ENCODE results near the gene ELOF1.

The ELOF1 gene

DNA sequence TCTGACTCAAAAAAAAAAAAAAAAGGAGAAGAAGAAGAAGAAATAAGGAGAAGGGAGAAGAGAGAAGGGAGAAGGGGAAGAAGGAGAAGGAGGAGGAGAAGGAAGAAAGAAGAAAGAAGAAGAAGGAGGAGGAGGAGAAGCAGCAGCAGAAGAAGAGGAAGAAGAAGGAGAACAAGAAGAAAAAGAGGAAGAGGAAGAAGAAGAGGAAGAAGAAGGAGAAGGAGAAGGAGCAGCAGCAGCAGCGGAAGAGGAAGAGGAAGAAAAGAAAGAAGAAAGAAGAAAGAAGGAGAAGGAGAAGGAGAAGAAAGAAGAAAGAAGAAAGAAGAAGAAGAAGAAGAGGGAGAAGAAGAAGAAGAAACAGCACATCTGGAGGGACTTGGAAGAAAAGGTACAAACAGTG lies 24.5 kb downstream of the ELOF1 start:
- DNase-seq, result no peak

DNA sequence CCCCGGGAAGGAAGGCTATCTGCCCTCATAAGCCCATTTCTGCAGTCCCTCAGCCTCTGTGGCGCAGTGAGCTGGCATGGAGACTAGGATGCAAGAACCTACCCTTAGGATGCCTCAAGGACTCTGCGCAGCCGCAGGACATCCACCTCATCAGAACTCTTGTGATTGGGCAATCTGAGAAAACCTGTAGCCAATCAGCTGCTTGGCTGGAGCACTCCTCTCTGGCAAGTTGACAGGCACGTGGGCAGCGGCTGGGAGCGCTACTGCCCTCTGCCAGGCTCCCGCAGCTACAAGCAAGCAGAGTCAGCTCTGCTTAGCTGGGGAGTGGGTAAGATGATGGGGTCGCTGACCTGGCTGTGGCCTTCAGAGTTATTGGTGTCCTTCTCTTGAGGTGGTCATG lies 28.6 kb downstream of the ELOF1 start:
- DNase-seq, result peak in 1 of 2 experiments; percentile 12

DNA sequence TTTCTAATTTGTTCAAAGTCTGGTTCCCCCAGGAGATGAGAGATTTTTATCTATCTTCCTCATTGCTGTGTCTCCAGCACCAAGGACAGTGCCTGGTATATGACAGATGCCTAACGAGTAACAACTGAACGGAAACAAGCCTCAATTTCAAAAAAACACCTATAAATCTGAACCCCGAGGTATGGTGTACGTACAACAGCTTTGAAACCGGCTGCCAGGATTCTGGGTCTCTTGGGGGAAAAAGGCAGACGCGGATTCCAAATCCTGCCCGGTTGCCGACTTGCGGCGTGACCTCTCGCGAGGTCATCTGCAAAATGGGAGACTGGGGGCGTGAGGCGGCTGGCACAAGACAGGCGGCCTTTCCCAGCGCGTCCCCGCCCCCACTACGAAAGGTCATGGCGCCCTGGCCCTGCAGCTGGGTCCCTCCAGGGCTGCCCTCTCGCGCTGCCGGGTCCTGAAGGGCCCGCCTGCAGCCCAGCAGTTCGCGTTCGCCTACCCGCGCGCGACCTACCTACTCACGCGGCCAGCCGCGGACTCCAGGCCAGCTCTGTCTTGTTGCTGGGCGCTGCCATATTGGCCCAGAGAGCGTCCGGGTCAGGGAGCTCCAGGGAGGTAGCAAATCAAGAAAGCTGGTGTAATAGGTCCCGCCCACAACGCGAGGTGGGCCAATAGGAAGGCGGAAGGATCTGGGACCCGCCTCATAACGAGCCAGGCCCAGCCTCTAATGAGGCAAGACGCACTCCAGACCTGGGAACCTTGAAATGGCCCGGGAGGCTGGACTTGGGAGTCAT lies 30.3 kb downstream of the ELOF1 start, which contains the start of gene ECSIT:
Gene ECSIT, minus strand, starts transcription at position 584 of the 791 bp plus-strand sequence. CDS start 9,964 bp downstream, outside the sequence.
- peak; percentile 90 to 91 for DNase-seq

DNA sequence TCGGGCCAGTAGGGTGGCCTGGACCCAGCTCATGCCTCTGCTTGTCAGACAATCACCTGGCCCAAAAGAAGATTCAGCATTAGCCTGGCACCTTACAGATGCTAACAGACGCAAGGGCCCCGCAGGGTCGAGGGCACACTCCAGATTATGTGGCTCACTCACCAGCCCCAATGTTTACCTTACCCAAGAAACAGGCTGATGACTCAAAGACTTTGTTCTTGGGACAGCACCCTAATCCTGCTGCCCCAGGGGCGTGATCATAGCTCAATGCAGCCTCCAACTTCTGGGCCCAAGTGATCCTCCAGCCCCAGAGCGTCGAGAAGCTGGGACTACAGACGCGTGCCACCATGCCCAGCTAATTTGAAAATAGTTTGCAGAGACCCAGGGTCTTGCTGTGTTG lies 39.9 kb downstream of the ELOF1 start:
- no peak for DNase-seq

DNA sequence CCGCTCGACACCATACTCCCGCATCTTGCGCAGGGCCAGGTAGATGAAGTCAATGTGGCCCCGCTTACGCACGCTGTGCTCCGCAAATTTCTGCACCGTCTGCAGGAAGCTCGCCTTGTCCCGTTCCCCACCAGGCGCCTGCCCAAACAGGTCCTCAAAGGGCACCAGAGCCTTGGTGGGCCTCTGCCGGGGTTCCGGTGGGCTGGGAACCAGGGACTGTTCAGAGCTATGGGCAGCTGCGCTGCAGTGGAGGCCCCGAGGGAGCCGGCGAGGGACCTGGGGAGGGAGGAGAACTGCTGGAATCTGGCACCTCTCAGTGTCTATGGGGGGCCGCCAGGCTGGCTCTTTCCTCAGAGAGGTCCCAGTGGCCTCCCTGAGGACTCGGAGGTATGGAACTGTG lies 45.1 kb downstream of the ELOF1 start:
- DNase-seq, result no peak

DNA sequence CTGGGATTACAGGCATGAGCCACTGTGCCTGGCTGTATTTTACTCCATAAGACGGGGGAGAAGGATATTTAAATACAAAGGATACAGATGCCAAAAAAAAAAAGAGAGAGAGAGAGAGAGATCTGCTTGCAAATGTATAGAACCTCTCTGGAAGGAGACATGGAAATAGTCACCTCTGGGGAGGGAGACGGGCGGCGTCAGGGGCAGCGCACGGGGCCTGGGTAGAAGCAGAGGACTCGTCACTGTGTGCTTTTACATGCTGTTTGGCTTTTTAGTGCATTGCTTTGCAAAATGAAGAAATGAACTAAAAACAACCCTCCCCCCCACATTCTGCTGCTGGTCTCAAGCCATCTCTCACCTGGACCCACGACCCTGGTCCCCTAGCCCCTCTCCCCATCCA lies 48.6 kb downstream of the ELOF1 start:
- no peak for DNase-seq

DNA sequence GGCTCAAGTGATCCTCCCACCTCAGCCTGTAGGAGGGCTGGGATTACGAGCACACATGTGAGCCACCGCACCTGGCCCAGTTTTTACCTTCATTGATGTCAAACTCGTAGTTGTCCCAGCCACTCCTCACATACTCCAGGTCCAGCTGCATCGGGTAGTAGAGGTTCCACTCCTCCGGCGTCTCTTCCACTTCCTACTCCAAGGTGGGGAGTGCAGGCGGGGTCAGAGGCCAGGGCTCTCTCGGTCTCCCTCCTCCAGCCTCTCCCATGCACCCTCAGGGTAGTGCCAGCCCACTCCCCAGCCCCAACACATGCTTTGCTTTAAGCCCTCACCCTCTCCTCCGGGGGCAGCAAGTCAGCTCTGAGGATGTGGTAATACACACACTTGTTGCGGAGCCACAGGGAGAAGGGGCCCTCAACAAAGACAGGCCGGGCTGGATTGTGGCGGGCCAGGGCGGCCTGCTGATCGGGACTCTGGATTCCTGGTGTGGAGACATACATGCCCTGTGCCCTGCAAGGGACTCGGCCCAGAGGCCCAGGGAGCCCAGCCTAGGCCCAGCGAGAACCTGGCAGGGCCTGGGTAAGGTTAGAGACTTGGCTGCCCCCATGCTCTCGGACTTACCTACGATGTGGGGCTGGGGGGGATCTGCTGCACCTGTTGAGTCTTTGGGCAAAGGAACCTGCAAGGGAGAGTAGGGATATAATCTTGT lies 51.5 kb downstream of the ELOF1 start:
- DNase-seq, result no peak

DNA sequence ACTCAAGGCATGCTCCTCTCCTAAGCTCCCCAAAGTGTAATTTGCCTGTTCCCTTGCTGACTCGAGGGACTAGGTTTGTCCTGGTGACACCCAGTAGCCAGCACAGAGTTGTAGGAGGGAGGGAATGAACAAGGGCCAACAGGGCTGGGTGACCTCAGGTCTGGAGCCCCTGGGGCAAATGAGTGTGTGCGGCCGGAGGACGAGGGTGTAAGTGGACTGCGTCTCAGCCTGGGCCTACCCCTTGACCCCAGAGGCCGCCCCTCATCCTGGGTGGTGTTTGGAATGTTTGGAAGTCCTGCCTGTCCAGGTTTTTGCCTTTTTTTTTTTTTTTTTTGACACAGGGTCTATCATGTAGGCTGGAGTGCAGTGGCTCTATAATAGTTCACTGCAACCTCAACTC lies 52.1 kb downstream of the ELOF1 start:
- no peak for DNase-seq

DNA sequence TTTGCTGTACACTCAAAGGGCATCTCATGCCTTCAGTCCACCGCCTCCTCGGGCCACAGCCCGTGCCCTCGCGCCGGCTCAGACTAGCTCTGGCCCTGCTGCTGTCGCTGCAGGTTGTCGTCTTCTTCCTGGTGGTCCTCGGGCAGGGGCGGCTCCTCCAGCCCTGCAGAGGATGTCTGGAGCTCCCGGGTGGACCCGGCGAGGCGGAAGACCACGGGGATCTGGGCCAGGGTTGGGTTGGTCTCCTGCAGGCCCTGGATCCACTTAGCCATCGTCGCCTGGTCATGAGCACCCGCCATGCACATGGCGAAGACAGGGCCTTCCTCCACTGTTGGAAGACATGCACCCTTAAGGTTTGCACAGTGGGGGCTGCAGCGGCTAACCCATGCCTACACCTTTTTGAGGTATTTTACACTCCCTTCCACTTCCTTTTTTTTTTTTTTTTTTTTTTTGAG lies 52.9 kb downstream of the ELOF1 start:
- DNase-seq, result no peak

DNA sequence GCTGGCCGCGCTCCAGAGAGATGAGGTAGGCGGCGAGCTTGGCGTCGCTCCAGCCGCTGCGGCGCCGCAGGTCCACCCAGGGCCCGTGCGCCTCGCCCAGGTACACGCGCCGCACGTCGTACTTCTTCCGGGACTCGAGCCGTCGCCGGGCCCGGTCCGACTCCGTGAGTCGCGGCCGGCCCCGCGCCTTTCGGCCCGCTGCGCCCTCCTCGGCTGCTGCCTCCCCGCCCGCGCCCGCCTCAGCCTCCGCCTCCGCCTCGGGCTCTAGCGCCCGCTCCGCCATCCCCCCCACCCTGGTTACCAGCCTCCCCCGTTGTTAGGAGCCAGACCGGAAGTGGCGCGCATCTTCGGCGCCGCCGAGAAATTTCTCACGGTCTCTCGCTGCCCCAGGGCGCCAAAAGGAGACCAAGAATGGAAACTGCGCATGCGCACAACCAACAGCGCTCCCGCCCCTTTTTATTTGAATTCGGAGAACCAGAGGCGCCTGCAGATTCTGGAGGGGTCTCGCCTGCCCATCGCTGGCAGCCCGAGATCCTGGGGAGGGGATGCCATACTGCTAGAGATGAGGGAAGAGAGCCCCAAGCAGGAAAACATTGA lies 53.4 kb downstream of the ELOF1 start, which contains the start of gene ZNF653:
Gene ZNF653, minus strand, starts transcription at position 336 of the 597 bp plus-strand sequence. Its CDS starts 53 bp downstream, at position 283.
- peak; percentile 91 to 94 for DNase-seq

DNA sequence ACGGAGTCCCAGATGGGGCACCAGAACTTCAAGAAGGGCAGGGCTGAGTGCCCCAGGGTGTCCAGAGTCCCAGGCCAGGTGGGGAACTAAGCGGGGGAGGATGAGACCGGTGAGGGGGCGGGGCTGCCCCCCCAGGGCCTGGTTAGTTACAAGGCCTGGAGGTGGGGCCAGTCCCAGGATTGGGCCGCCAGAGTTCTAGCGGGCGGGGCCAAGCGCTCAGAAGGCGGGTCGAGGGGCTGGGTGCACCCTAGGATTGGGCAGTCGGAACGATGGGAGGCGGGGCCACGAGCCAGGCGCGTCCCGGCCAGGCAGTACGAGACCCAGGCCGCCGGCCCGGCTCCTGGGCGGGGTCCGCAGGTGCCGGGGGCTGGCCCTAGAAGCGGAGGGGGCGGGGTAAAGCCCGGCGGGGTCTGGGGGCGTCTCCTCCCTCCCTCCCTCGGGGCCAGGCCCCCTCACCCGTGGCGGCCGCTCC lies 54.0 kb downstream of the ELOF1 start:
- peak; percentile 96 for DNase-seq

DNA sequence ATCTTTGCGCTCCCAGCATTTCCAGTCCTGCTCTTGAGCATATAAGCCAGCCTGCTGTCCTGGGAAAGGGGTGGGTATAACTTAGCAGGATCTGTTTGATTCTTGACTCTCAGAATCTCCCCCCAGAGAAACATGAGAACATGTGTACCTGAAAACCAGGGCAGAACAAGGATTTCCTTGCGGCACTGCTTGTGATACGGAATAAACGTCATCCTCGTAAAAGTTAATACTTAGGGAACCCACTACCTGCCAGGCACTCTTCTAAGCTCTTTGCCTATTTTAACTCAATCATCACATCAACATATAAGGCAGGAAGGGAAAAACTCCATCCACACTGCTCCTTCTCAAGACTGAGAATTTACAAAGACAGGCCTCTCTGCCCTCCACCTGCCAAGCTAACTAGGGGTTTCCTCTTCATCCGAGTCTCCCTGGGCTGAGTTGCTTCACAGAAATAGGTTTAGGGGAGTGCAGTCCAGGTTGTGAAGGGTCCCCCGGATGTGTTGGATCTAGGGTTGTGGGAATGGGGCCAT lies 54.5 kb downstream of the ELOF1 start:
- no peak for DNase-seq
